Liver (tissue), 3 donors: ENCODE results near the gene CDH13.

Experiments used
- CTCF ChIP-seq: fragments of 150-350 bp; IDR thresholded peaks from 2 replicates; pipeline ENCODE4 v1.5.1; 2017; ENCODE audit warnings: improper control_type of control experiment, low read depth, low read length; ENCODE audit not compliant: missing input control
- EGR1 ChIP-seq, 2 donors: IDR thresholded peaks; 2 replicates each; pipeline ENCODE4 v1.6.1; 2016 to 2018; ENCODE audit warnings: antibody characterized with exemption in 2 of 2, low read depth in 2 of 2
- JUND ChIP-seq, 2 donors: IDR thresholded peaks; 2 replicates each; pipeline ENCODE4 v1.6.1; 2016; ENCODE audit warnings: antibody characterized with exemption in 2 of 2
- REST ChIP-seq: IDR thresholded peaks from 2 replicates; pipeline ENCODE4 v1.6.1; 2016; ENCODE audit warnings: antibody characterized with exemption, mild to moderate bottlenecking
- donor health status: healthy.
- donor health status: healthy.

- TF ChIP-seq CTCF = no peak
- TF ChIP-seq REST = no peak
- no peak for TF ChIP-seq EGR1 (IDR thresholded peaks at IDR 0.05; ENCODE audit: low read depth in 2 of 2)
- no peak for TF ChIP-seq JUND (IDR thresholded peaks at IDR 0.05)
Measured at GRCh38 chr16:82899006-82899405, 272.2 kb downstream of the CDH13 start.
